Measurements from ENCODE around the gene AUNIP. TPM values are rescaled to one million over a fixed set of nuclear protein-coding genes. Genes with fewer than 3 reads are reported as not detected.

Gene AUNIP
- total RNA-seq, 2 experiments from 2014 or later = 8.4 to 9.1 TPM

GRCh38 chr1:25899792-25900191 lies 40.5 kb upstream of the AUNIP start:
- DNase-seq = no peak
- H3K4me1 Mint-ChIP-seq (ENCODE audit: low read depth) = peaks cover 31% of the 10 kb centered on the region
- H3K27ac Mint-ChIP-seq = no peak overlapping the region
- intact Hi-C loops (cut with micrococcal nuclease) = loop anchor here (5.0 kb wide), 1 partner anchor 62 kb away; no protein-coding TSS in a partner anchor
- H3K36me3 Mint-ChIP-seq (ENCODE audit: low read depth) = peaks cover 58% of the 10 kb centered on the region
- no peak overlapping the region for H3K4me3 Mint-ChIP-seq
- no peaks in the 10 kb centered on the region for H3K27me3 Mint-ChIP-seq (ENCODE audit: low read depth)
- no peaks in the 10 kb centered on the region for H3K9me3 Mint-ChIP-seq
- CTCF ChIA-PET = interaction anchor here (2.9 kb wide), 1 partner anchor 98 kb away, joined by 15 read pairs; the partner anchor contains the start of gene PAFAH2

- Mint-ChIP-seq H3K4me3 (no peak overlapping the region), H3K27me3 (ENCODE audit: low read depth) (no peaks in the 10 kb centered on the region), H3K9me3 (no peaks in the 10 kb centered on the region), H3K4me1 (ENCODE audit: low read depth) (peaks cover 21% of the 10 kb centered on the region), H3K36me3 (ENCODE audit: low read depth) (peaks cover 49% of the 10 kb centered on the region), H3K27ac (peak overlapping the region; percentile 4)
- intact Hi-C loops (cut with micrococcal nuclease) = loop anchor here (5.0 kb wide), 1 partner anchor 61 kb away; no protein-coding TSS in a partner anchor
- DNase-seq = no peak
- CTCF ChIA-PET = interaction anchor here (5.8 kb wide), 1 partner anchor 100 kb away, joined by 154 read pairs; the partner anchor contains the start of gene PAFAH2
Measured at GRCh38 chr1:25898223-25899015, 39.2 kb upstream of the AUNIP start.

GRCh38 chr1:25897754-25898153 lies 38.5 kb upstream of the AUNIP start:
- Mint-ChIP-seq H3K4me3 (no peak overlapping the region), H3K27me3 (ENCODE audit: low read depth) (no peaks in the 10 kb centered on the region), H3K36me3 (ENCODE audit: low read depth) (peaks cover 44% of the 10 kb centered on the region), H3K27ac (peak overlapping the region; percentile 44), H3K4me1 (ENCODE audit: low read depth) (peaks cover 17% of the 10 kb centered on the region), H3K9me3 (no peaks in the 10 kb centered on the region)
- no peak for DNase-seq
- CTCF ChIA-PET = interaction anchor here (5.8 kb wide), 1 partner anchor 100 kb away, joined by 154 read pairs; the partner anchor contains the start of gene PAFAH2
- intact Hi-C loops (cut with micrococcal nuclease) = loop anchor here (5.0 kb wide), 1 partner anchor 60 kb away; no protein-coding TSS in a partner anchor

DNA sequence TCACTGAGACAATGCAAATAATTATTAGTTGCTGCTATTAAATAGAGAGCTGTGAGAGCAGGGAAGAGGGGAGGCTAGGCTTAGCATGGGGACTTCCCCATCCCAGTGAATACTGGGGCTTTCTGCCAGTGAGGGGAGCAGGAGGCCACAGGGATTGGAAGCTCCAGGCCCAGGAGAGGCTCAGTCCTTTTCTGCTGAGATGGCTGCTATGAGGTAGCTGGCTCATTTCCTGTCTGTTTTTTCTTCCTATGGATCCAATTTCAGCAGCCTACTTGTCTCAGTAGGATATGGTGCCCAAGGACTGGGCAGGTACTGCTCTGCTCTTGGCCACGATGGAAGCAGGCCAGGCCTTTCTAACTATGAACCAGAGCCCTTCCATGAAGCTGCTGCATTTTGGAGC lies 37.0 kb upstream of the AUNIP start:
- H3K4me1 Mint-ChIP-seq (ENCODE audit: low read depth) = peaks cover 17% of the 10 kb centered on the region
- H3K27ac Mint-ChIP-seq = no peak overlapping the region
- intact Hi-C loops (cut with micrococcal nuclease) = loop anchor here (5.0 kb wide), 1 partner anchor 59 kb away; no protein-coding TSS in a partner anchor
- no peaks in the 10 kb centered on the region for H3K27me3 Mint-ChIP-seq (ENCODE audit: low read depth)
- no peak overlapping the region for H3K4me3 Mint-ChIP-seq
- H3K9me3 Mint-ChIP-seq = no peaks in the 10 kb centered on the region
- DNase-seq = no peak
- CTCF ChIA-PET = interaction anchor here (0.6 to 5.8 kb wide), 22 partner anchors 8 to 336 kb away, joined by 3 to 154 read pairs (median 4); partner anchors contain the start of genes MTFR1L and PAFAH2
- H3K36me3 Mint-ChIP-seq (ENCODE audit: low read depth) = peaks cover 32% of the 10 kb centered on the region

GRCh38 chr1:25895365-25895990 lies 36.2 kb upstream of the AUNIP start:
- H3K4me3 Mint-ChIP-seq = no peak overlapping the region
- H3K36me3 Mint-ChIP-seq (ENCODE audit: low read depth) = peaks cover 25% of the 10 kb centered on the region
- intact Hi-C loops (cut with micrococcal nuclease) = loop anchor here (1.0 to 5.0 kb wide), 2 partner anchors 58 to 103 kb away; partner anchors contain the start of gene PAFAH2
- no peaks in the 10 kb centered on the region for H3K9me3 Mint-ChIP-seq
- CTCF ChIA-PET = interaction anchor here (0.6 to 5.8 kb wide), 31 partner anchors 9 to 208 kb away, joined by 3 to 154 read pairs (median 4); partner anchors contain the start of genes AUNIP, MTFR1L, PAFAH2 and PAQR7
- no peaks in the 10 kb centered on the region for H3K27me3 Mint-ChIP-seq (ENCODE audit: low read depth)
- H3K4me1 Mint-ChIP-seq (ENCODE audit: low read depth) = peaks cover 17% of the 10 kb centered on the region
- peak; percentile 92 for DNase-seq
- H3K27ac Mint-ChIP-seq = no peak overlapping the region

DNA sequence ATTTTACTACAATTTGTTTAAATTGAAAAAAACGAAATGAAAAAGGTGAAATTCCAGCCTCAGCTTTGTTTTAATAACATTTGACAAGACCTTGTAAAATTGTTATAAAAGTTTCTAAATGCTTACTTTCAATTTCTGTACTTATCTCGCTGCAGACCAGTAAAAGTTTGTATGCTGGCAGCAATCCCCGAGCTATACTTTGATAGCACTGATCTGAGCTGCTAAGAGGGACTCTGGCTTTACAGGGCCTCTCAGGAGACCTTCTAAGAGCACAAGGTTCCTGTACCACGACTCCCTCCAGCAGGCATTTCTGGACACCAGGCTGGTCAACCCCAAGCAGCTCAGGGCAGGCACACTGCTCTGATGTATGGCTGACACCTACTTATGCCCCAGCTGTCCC lies 33.9 kb upstream of the AUNIP start:
- no peaks in the 10 kb centered on the region for H3K9me3 Mint-ChIP-seq
- intact Hi-C loops (cut with micrococcal nuclease) = no loop called here
- no peaks in the 10 kb centered on the region for H3K27me3 Mint-ChIP-seq (ENCODE audit: low read depth)
- H3K36me3 Mint-ChIP-seq (ENCODE audit: low read depth) = peaks cover 5% of the 10 kb centered on the region
- no peak overlapping the region for H3K4me3 Mint-ChIP-seq
- H3K4me1 Mint-ChIP-seq (ENCODE audit: low read depth) = peaks cover 15% of the 10 kb centered on the region
- CTCF ChIA-PET = interaction anchor here (0.5 to 1.9 kb wide), 4 partner anchors 10 to 213 kb away, joined by 3 to 6 read pairs (median 3); partner anchors contain the start of gene PAFAH2
- H3K27ac Mint-ChIP-seq = no peak overlapping the region
- DNase-seq = no peak

DNA sequence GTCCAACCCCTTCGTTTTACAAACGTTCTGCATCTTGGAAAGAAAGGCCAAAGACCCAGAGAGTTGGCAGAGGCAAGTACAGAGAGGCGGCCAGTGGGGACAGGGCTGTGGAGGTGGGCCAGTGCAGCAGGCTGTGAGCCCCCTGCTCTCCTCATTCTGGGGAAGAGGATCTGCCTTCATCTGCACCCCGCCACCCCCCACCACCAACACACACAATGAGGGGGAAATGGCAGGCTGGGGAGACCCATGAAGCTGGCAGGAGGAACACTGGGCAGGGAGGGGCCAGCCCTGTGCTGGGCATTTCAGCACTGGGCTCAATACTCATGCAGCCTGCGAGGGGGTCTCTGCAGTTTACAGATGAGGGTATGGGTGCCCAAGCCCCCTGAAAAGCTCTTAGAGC lies 32.3 kb upstream of the AUNIP start:
- intact Hi-C loops (cut with micrococcal nuclease) = no loop called here
- Mint-ChIP-seq H3K9me3 (no peaks in the 10 kb centered on the region), H3K4me1 (ENCODE audit: low read depth) (peaks cover 15% of the 10 kb centered on the region)

DNA sequence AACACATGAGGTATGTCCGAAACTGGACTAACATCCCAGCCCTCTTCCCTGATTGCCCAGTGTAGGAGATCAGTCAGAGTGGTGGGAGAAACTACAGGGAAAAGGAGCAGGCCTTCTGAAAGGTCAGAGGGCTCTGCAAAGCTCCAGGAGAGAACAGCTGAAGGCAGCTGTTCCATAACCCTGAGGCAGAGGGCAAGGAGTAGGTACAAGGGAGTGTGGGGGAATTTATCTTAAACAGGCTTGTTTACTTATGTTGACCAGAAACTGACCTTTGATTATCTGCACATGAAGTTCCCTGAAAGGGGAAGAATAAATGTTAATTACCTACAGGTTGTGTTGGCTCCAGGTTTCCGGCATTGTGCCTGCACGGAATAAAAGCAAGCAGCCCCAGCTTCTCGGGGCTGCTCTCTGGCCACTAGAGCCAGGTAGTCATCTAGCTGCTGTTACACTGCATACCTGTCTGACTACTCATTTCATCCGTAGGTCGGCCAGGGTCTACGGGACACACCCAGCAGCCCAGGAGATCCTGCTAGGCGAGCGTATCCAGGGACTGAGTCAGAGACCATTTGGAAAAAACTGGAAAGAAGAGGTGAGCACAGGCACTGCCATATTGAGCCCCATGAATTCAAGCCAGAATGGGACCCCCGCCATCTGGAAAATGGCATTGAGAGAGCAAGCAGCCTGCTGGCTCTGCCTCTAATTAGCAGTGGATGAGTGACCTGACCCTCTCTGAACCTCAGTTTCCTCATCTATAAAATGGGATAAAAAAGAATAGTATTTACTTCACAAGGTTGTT lies 31.2 kb upstream of the AUNIP start:
- CTCF ChIA-PET = interaction anchor here (1.5 kb wide), 1 partner anchor 107 kb away, joined by 4 read pairs; the partner anchor contains the start of gene PAFAH2
- Mint-ChIP-seq H3K27me3 (ENCODE audit: low read depth) (no peaks in the 10 kb centered on the region), H3K9me3 (no peaks in the 10 kb centered on the region), H3K36me3 (ENCODE audit: low read depth) (peaks cover 2% of the 10 kb centered on the region), H3K27ac (no peak overlapping the region), H3K4me1 (ENCODE audit: low read depth) (peaks cover 5% of the 10 kb centered on the region), H3K4me3 (no peak overlapping the region)
- DNase-seq = no peak
- intact Hi-C loops (cut with micrococcal nuclease) = no loop called here

More for the DNA sequence above, 32.3 kb upstream of the AUNIP start:
- no peak for DNase-seq
- no peak overlapping the region for H3K27ac Mint-ChIP-seq
- peaks cover 3% of the 10 kb centered on the region for H3K36me3 Mint-ChIP-seq (ENCODE audit: low read depth)
- CTCF ChIA-PET = no interaction called here
- H3K4me3 Mint-ChIP-seq = no peak overlapping the region
- H3K27me3 Mint-ChIP-seq (ENCODE audit: low read depth) = no peaks in the 10 kb centered on the region

GRCh38 chr1:25889470-25889869 lies 30.2 kb upstream of the AUNIP start:
- intact Hi-C loops (cut with micrococcal nuclease) = no loop called here
- Mint-ChIP-seq H3K4me1 (ENCODE audit: low read depth) (peaks cover 1% of the 10 kb centered on the region), H3K27me3 (ENCODE audit: low read depth) (no peaks in the 10 kb centered on the region), H3K27ac (no peak overlapping the region), H3K4me3 (no peak overlapping the region), H3K9me3 (no peaks in the 10 kb centered on the region), H3K36me3 (ENCODE audit: low read depth) (no peaks in the 10 kb centered on the region)
- no peak for DNase-seq
- CTCF ChIA-PET = interaction anchor here (1.5 kb wide), 1 partner anchor 108 kb away, joined by 4 read pairs; the partner anchor contains the start of gene PAFAH2

DNA sequence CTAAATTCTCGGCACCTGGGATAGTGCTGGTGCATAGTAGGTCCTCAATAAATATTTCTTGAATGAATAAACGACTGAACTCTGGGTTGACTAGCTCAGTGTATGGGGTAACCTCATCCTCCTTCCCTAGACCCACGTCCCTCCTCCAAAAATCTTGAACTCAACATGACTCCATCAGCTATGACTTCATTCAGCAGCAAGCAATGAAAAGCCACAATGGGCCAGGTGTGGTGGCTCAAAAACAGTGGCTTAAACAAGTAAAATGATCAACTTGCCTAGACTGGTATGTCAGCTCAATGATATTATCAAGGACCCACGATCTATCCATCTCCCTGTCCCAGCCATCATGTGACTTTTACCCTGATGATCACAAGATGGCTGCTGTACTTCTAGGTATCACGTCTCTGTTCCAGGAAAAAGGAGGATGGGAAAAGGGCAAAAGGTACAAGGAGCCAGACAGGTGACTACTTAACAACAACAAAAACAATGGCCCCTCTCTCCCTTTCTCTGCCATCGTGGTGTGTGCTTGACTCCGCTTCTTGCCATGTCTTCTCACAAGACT lies 29.2 kb upstream of the AUNIP start:
- peaks cover 1% of the 10 kb centered on the region for H3K4me1 Mint-ChIP-seq (ENCODE audit: low read depth)
- H3K4me3 Mint-ChIP-seq = no peak overlapping the region
- CTCF ChIA-PET = interaction anchor here (1.0 kb wide), 1 partner anchor 16 kb away, joined by 3 read pairs; no protein-coding TSS in a partner anchor
- no peaks in the 10 kb centered on the region for H3K36me3 Mint-ChIP-seq (ENCODE audit: low read depth)
- no peaks in the 10 kb centered on the region for H3K27me3 Mint-ChIP-seq (ENCODE audit: low read depth)
- DNase-seq = no peak
- intact Hi-C loops (cut with micrococcal nuclease) = no loop called here
- no peak overlapping the region for H3K27ac Mint-ChIP-seq
- H3K9me3 Mint-ChIP-seq = no peaks in the 10 kb centered on the region

- no peak for DNase-seq
- no peak overlapping the region for H3K4me3 Mint-ChIP-seq
- intact Hi-C loops (cut with micrococcal nuclease) = no loop called here
- no peaks in the 10 kb centered on the region for H3K27me3 Mint-ChIP-seq (ENCODE audit: low read depth)
- no peaks in the 10 kb centered on the region for H3K36me3 Mint-ChIP-seq (ENCODE audit: low read depth)
- H3K4me1 Mint-ChIP-seq (ENCODE audit: low read depth) = no peaks in the 10 kb centered on the region
- H3K27ac Mint-ChIP-seq = no peak overlapping the region
- CTCF ChIA-PET = no interaction called here
- H3K9me3 Mint-ChIP-seq = no peaks in the 10 kb centered on the region
Measured at GRCh38 chr1:25885602-25886001, 26.3 kb upstream of the AUNIP start.
